ENCODE results near the gene GM2A. TPM values are rescaled to one million over a fixed set of nuclear protein-coding genes. Genes with fewer than 3 reads are reported as not detected.
"Not testable (repeated sequence)": the region's sequence is repeated elsewhere in the genome, so short reads cannot be mapped to it uniquely, and the experiment has no call there.

GM2A gene
- total RNA-seq, 1 experiment from 2014 or later, result 24.5 TPM

GRCh38 chr5:151251621-151252020 is 1.4 kb upstream of the GM2A start:
- Histone ChIP-seq H3K4me3 (no peak overlapping the region), H3K79me2 (ENCODE audit: low read depth) (peaks cover 9% of the 10 kb centered on the region; the same call in 1 of the 2 replicates), H3F3A (ENCODE audit: insufficient read depth, low read depth) (peaks cover 9% of the 10 kb centered on the region; the same call in 1 of the 2 replicates), H3K9me2 (ENCODE audit: insufficient read depth) (no peaks in the 10 kb centered on the region; the same call in 1 of the 2 replicates), H2AFZ (no peak overlapping the region), H3K4me2 (no peak overlapping the region), H3K36me3 (ENCODE audit: low read depth) (no peaks in the 10 kb centered on the region), H3K27me3 (ENCODE audit: insufficient read depth, low read depth) (no peaks in the 10 kb centered on the region), H3K4me1 (replicated peaks; ENCODE audit: insufficient read depth) (peaks cover 12% of the 10 kb centered on the region; the same call in 1 of the 2 replicates), H4K20me1 (ENCODE audit: insufficient read depth) (no peaks in the 10 kb centered on the region), H3K9me3 (ENCODE audit: insufficient read depth, low read depth) (0 out of 2 replicates have a peak, but pooled peaks cover 3% of the 10 kb centered on the region), H3K27ac (no peak overlapping the region)
- ChIA-PET CTCF (interaction anchor here (0.7 kb wide), 1 partner anchor 10 kb away, joined by 3 read pairs; no protein-coding TSS in a partner anchor), POLR2A (ENCODE audit: unreplicated experiment) (no interaction called here)
- no peak for TF ChIP-seq CTCF (conservative IDR thresholded peaks at IDR 0.05)
- BruUV-seq (replicated peaks), result no TSS peak
- intact Hi-C loops (cut with micrococcal nuclease; ENCODE audit: unreplicated experiment), result loop anchor here (5.0 kb wide), 1 partner anchor 521 kb away; the partner anchor contains the start of gene G3BP1
- no peak for DNase-seq

- peak overlapping the region; percentile 97 for H3K4me3 ChIP-seq
- BruUV-seq (replicated peaks), result no TSS peak
- peaks cover 26% of the 10 kb centered on the region for H3K4me1 ChIP-seq (replicated peaks; ENCODE audit: insufficient read depth)
- POLR2A ChIA-PET (ENCODE audit: unreplicated experiment), result interaction anchor here (0.6 kb wide), 1 partner anchor 160 kb away, joined by 4 read pairs; no protein-coding TSS in a partner anchor
- H3K79me2 ChIP-seq (ENCODE audit: low read depth), result peaks cover 9% of the 10 kb centered on the region; the same call in 1 of the 2 replicates
- peaks cover 22% of the 10 kb centered on the region; the same call in 1 of the 2 replicates for H3F3A ChIP-seq (ENCODE audit: insufficient read depth, low read depth)
- no peak for TF ChIP-seq EZH2 (IDR thresholded peaks at IDR 0.05; ENCODE audit: low read depth)
- TF ChIP-seq CTCF (conservative IDR thresholded peaks at IDR 0.05), result no peak
- H3K36me3 ChIP-seq (ENCODE audit: low read depth), result no peaks in the 10 kb centered on the region; the same call in 1 of the 2 replicates
- H3K27ac ChIP-seq, result no peak overlapping the region
- no peaks in the 10 kb centered on the region for H4K20me1 ChIP-seq (ENCODE audit: insufficient read depth)
- H3K4me2 ChIP-seq, result peak overlapping the region; percentile 97
- H3K27me3 ChIP-seq (ENCODE audit: insufficient read depth, low read depth), result no peaks in the 10 kb centered on the region
- no peaks in the 10 kb centered on the region; the same call in 1 of the 2 replicates for H3K9me2 ChIP-seq (ENCODE audit: insufficient read depth)
- H3K9me3 ChIP-seq (ENCODE audit: insufficient read depth, low read depth), result 0 out of 2 replicates have a peak, but pooled peaks cover 5% of the 10 kb centered on the region
- intact Hi-C loops (cut with micrococcal nuclease; ENCODE audit: unreplicated experiment), result loop anchor here (5.0 kb wide), 1 partner anchor 519 kb away; the partner anchor contains the start of gene G3BP1
- no peak for DNase-seq
- H2AFZ ChIP-seq, result peak overlapping the region; percentile 98
- CTCF ChIA-PET, result interaction anchor here (1.0 kb wide), 2 partner anchors 35 to 64 kb away, joined by 3 to 9 read pairs; no protein-coding TSS in a partner anchor
Observed at GRCh38 chr5:151253605-151253950, 593 bp downstream of the GM2A start.

GRCh38 chr5:151254556-151254955 is 1.6 kb downstream of the GM2A start:
- ChIA-PET CTCF (no interaction called here), POLR2A (ENCODE audit: unreplicated experiment) (interaction anchor here (0.6 kb wide), 1 partner anchor 14 kb away, joined by 3 read pairs; no protein-coding TSS in a partner anchor)
- Histone ChIP-seq H3K4me2 (no peak overlapping the region), H3K79me2 (ENCODE audit: low read depth) (peaks cover 9% of the 10 kb centered on the region; the same call in 1 of the 2 replicates), H2AFZ (no peak overlapping the region), H3K27ac (no peak overlapping the region), H3F3A (ENCODE audit: insufficient read depth, low read depth) (peaks cover 22% of the 10 kb centered on the region; the same call in 1 of the 2 replicates), H3K4me1 (replicated peaks; ENCODE audit: insufficient read depth) (peaks cover 27% of the 10 kb centered on the region), H3K27me3 (ENCODE audit: insufficient read depth, low read depth) (no peaks in the 10 kb centered on the region), H3K9me2 (ENCODE audit: insufficient read depth) (no peaks in the 10 kb centered on the region; the same call in 1 of the 2 replicates), H3K36me3 (ENCODE audit: low read depth) (no peaks in the 10 kb centered on the region; the same call in 1 of the 2 replicates), H4K20me1 (ENCODE audit: insufficient read depth) (no peaks in the 10 kb centered on the region), H3K9me3 (ENCODE audit: insufficient read depth, low read depth) (0 out of 2 replicates have a peak, but pooled peaks cover 5% of the 10 kb centered on the region), H3K4me3 (no peak overlapping the region)
- BruUV-seq (replicated peaks), result no TSS peak
- intact Hi-C loops (cut with micrococcal nuclease; ENCODE audit: unreplicated experiment), result loop anchor here (5.0 kb wide), 1 partner anchor 518 kb away; the partner anchor contains the start of gene G3BP1
- TF ChIP-seq EZH2 (IDR thresholded peaks at IDR 0.05; ENCODE audit: low read depth) (no peak), CTCF (conservative IDR thresholded peaks at IDR 0.05) (no peak)
- DNase-seq, result no peak

GRCh38 chr5:151254990-151255389 is 2.0 kb downstream of the GM2A start:
- POLR2A ChIA-PET (ENCODE audit: unreplicated experiment); H3K9me2 ChIP-seq (ENCODE audit: insufficient read depth); H2AFZ ChIP-seq; H3K79me2 ChIP-seq (ENCODE audit: low read depth); CTCF ChIA-PET; H3K9me3 ChIP-seq (ENCODE audit: insufficient read depth, low read depth); BruUV-seq (replicated peaks); H3K27me3 ChIP-seq (ENCODE audit: insufficient read depth, low read depth); H3K27ac ChIP-seq; DNase-seq; H3K36me3 ChIP-seq (ENCODE audit: low read depth); H3K4me2 ChIP-seq; H4K20me1 ChIP-seq (ENCODE audit: insufficient read depth); H3K4me3 ChIP-seq: not testable (repeated sequence)
- H3F3A ChIP-seq (ENCODE audit: insufficient read depth, low read depth), result peaks cover 22% of the 10 kb centered on the region; the same call in 1 of the 2 replicates
- peaks cover 27% of the 10 kb centered on the region for H3K4me1 ChIP-seq (replicated peaks; ENCODE audit: insufficient read depth)
- intact Hi-C loops (cut with micrococcal nuclease; ENCODE audit: unreplicated experiment), result loop anchor here (5.0 kb wide), 1 partner anchor 517 kb away; the partner anchor contains the start of gene G3BP1
